Calu3 (cell line): Measurements from ENCODE around the gene SH3RF3. TPM values are rescaled to one million over a fixed set of nuclear protein-coding genes. Genes with fewer than 3 reads are reported as not detected.

Experiments used
- BruUV-seq: library from RNA; stranded (reverse); fragments of 400-500 nt; replicated peaks from 2 replicates; lab custom pipeline; 2021; lab: Mats Ljungman, UMichigan
- CTCF ChIA-PET: fragments of 300-600 bp; sonication (Branson Sonifier 250); formaldehyde crosslinking; loops from one replicate; lab custom pipeline; 2022; ENCODE audit warnings: antibody characterized with exemption; lab: Charles Lee
- DNase-seq: peaks from one replicate; pipeline ENCODE4 v3.0.0; 2022
- H3K27ac Mint-ChIP-seq: one replicate; pipeline ENCODE4 v1.8.0; 2022; ENCODE audit warnings: mixed read lengths; ENCODE audit not compliant: unreplicated experiment
- H3K27me3 Mint-ChIP-seq: one replicate; pipeline ENCODE4 v1.8.0; 2022; ENCODE audit warnings: mixed read lengths; ENCODE audit not compliant: unreplicated experiment
- H3K36me3 Mint-ChIP-seq: one replicate; pipeline ENCODE4 v1.8.0; 2022; ENCODE audit warnings: mild to moderate bottlenecking, moderate library complexity, mixed read lengths; ENCODE audit not compliant: insufficient read depth, unreplicated experiment
- H3K4me1 Mint-ChIP-seq: one replicate; pipeline ENCODE4 v1.8.0; 2022; ENCODE audit warnings: mild to moderate bottlenecking, low read depth, mixed read lengths; ENCODE audit not compliant: unreplicated experiment
- H3K4me3 Mint-ChIP-seq: one replicate; pipeline ENCODE4 v1.8.0; 2022; ENCODE audit warnings: mild to moderate bottlenecking, low read depth, moderate library complexity, mixed read lengths; ENCODE audit not compliant: unreplicated experiment
- H3K9me3 Mint-ChIP-seq: one replicate; pipeline ENCODE4 v1.8.0; 2022; ENCODE audit warnings: low read depth, mixed read lengths; ENCODE audit not compliant: unreplicated experiment
- intact Hi-C: fragments of 100-400 bp; cut with micrococcal nuclease; formaldehyde crosslinking; loops from one replicate; pipeline ENCODE4 v1.10.0; 2022; ENCODE audit not compliant: unreplicated experiment
- total RNA-seq: library from RNA; stranded (reverse); gene quantifications from 2 replicates; pipeline ENCODE4 v1.2.3, GENCODE V29; 2022
- TF ChIP-seq, protein P1 (sequence below): fragments of 200-600 bp; IDR thresholded peaks from one replicate; pipeline ENCODE4 v1.8.0; 2022; ENCODE audit warnings: antibody characterized with exemption; ENCODE audit not compliant: unreplicated experiment

SH3RF3 gene
- total RNA-seq, 1 experiment from 2014 or later = 0.17 TPM

- no peaks in the 10 kb centered on the region for H3K36me3 Mint-ChIP-seq
- no peak overlapping the region for H3K4me3 Mint-ChIP-seq
- TF ChIP-seq, protein P1, sequence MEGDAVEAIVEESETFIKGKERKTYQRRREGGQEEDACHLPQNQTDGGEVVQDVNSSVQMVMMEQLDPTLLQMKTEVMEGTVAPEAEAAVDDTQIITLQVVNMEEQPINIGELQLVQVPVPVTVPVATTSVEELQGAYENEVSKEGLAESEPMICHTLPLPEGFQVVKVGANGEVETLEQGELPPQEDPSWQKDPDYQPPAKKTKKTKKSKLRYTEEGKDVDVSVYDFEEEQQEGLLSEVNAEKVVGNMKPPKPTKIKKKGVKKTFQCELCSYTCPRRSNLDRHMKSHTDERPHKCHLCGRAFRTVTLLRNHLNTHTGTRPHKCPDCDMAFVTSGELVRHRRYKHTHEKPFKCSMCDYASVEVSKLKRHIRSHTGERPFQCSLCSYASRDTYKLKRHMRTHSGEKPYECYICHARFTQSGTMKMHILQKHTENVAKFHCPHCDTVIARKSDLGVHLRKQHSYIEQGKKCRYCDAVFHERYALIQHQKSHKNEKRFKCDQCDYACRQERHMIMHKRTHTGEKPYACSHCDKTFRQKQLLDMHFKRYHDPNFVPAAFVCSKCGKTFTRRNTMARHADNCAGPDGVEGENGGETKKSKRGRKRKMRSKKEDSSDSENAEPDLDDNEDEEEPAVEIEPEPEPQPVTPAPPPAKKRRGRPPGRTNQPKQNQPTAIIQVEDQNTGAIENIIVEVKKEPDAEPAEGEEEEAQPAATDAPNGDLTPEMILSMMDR = no peak
- H3K27me3 Mint-ChIP-seq = peaks cover 94% of the 10 kb centered on the region
- no peak overlapping the region for H3K27ac Mint-ChIP-seq
- H3K4me1 Mint-ChIP-seq = no peaks in the 10 kb centered on the region
- H3K9me3 Mint-ChIP-seq = no peaks in the 10 kb centered on the region
- intact Hi-C loops = no loop called here
- no peak for DNase-seq
- CTCF ChIA-PET = no interaction called here
- BruUV-seq = no TSS peak
Measured at GRCh38 chr2:109422071-109422757, 293.2 kb downstream of the SH3RF3 start.

GRCh38 chr2:109422758-109423500 is 293.9 kb downstream of the SH3RF3 start:
- H3K27me3 Mint-ChIP-seq = peaks cover 92% of the 10 kb centered on the region
- no peaks in the 10 kb centered on the region for H3K9me3 Mint-ChIP-seq
- CTCF ChIA-PET = no interaction called here
- DNase-seq = no peak
- TF ChIP-seq, protein P1 = no peak
- H3K4me1 Mint-ChIP-seq = no peaks in the 10 kb centered on the region
- intact Hi-C loops = no loop called here
- no peak overlapping the region for H3K4me3 Mint-ChIP-seq
- BruUV-seq = no TSS peak
- no peaks in the 10 kb centered on the region for H3K36me3 Mint-ChIP-seq
- no peak overlapping the region for H3K27ac Mint-ChIP-seq

DNA sequence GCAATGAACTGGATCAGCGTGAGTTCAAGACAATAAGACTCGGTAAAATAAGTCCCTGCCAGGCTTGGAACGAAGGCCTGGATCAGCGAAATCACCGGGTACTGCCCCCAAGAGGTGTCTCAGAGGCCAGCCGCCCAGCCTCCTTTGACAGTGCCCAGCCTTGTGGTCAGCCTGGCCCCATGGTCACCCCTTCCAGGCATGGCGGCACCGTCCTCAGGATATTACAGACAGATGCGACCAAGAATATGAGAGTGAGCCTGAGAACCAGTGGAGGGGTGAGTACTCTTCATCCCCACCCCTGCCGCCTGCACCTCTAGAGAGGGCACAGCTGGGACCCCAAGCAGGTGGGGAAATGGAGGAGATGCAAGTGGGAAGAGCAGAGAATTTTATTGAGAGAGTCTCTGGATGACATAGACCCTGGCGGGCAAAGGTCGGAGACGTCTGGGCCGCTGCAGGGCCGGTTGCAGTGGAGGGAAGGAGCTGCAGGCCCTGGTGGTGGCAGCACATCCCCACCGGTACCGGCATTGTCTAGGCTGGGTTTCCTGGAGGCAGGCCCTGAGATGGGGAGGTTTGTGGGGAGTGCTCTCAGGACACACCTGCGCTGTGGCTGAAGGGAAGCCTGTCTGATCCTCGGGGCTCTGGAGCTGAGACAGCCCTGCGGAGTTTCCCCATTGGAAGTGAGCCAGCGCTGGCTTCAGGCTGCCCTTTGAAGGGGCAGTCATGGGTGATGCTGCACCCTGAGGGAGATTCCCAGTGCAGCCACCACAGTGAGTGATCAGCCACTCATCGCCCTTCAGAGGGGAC is 294.8 kb downstream of the SH3RF3 start:
- TF ChIP-seq, protein P1 = no peak
- intact Hi-C loops = no loop called here
- H3K9me3 Mint-ChIP-seq = no peaks in the 10 kb centered on the region
- H3K4me1 Mint-ChIP-seq = no peaks in the 10 kb centered on the region
- H3K27me3 Mint-ChIP-seq = peaks cover 92% of the 10 kb centered on the region
- no peak overlapping the region for H3K4me3 Mint-ChIP-seq
- peak; percentile 9 for DNase-seq
- no TSS peak for BruUV-seq
- CTCF ChIA-PET = no interaction called here
- H3K27ac Mint-ChIP-seq = no peak overlapping the region
- H3K36me3 Mint-ChIP-seq = no peaks in the 10 kb centered on the region

DNA sequence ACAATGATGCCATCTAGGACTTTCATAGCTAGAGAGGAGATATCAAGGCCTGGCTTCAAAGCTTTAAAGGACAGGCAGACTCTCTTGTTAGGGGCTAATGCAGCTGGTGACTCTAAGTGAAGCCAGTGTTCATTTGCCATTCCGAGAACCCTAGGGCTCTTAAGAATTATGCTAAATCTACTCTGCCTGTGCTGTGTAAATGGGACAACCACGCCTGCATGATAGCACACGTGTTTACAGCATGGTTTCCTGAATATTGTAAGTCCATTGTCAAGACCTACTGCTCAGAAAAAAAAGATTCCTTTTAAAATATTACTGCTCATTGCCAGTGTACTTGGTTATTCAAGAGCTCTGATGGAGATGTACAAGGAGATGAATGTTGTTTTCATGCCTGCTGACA is 296.4 kb downstream of the SH3RF3 start:
- Mint-ChIP-seq H3K4me3 (no peak overlapping the region), H3K27me3 (peaks cover 92% of the 10 kb centered on the region), H3K27ac (no peak overlapping the region), H3K36me3 (no peaks in the 10 kb centered on the region), H3K9me3 (no peaks in the 10 kb centered on the region), H3K4me1 (no peaks in the 10 kb centered on the region)
- intact Hi-C loops = no loop called here
- CTCF ChIA-PET = no interaction called here
- DNase-seq = no peak
- BruUV-seq = no TSS peak
- TF ChIP-seq, protein P1 = no peak
